HepG2 (cell line): ENCODE measurements around the gene TTPAL. TPM values are rescaled to one million over a fixed set of nuclear protein-coding genes. Genes with fewer than 3 reads are reported as not detected.

Experiments used
- ARID5B ChIP-seq: IDR thresholded peaks from 2 replicates; pipeline ENCODE4 v1.4.0; 2020; ENCODE audit warnings: mild to moderate bottlenecking, missing genetic modification reagents
- FOXK1 ChIP-seq: sonication (generic); formaldehyde crosslinking; IDR thresholded peaks from 2 replicates; pipeline ENCODE4 v1.4.0; 2020; ENCODE audit warnings: low read depth, missing genetic modification reagents, borderline replicate concordance
- GTF3A ChIP-seq: sonication (generic); formaldehyde crosslinking; conservative IDR thresholded peaks from 2 replicates; pipeline ENCODE4 v1.4.0; 2020; ENCODE audit warnings: mild to moderate bottlenecking, missing genetic modification reagents
- JARID2 ChIP-seq: sonication (generic); formaldehyde crosslinking; IDR thresholded peaks from 2 replicates; pipeline ENCODE4 v1.8.1; 2023; ENCODE audit warnings: missing genetic modification reagents, inconsistent platforms; ENCODE audit not compliant: insufficient replicate concordance
- LCORL ChIP-seq, 2 experiments: fragments of 450-650 bp in 1 of 2; sonication (generic) in 1 of 2; formaldehyde crosslinking in 1 of 2; IDR thresholded peaks; 2 replicates each; pipeline versions ENCODE4 v1.5.0 to v1.6.1; 2017 to 2020; ENCODE audit warnings: antibody characterized with exemption in 1 of 2, missing genetic modification reagents in 1 of 2
- MATR3 ChIP-seq: sonication (generic); formaldehyde crosslinking; IDR thresholded peaks from 2 replicates; pipeline ENCODE4 v1.4.0; 2020; ENCODE audit warnings: missing genetic modification reagents
- MIER2 ChIP-seq: IDR thresholded peaks from 2 replicates; pipeline ENCODE4 v1.6.1; 2016; ENCODE audit warnings: missing biosample characterization, missing genetic modification reagents
- MNT ChIP-seq: fragments of 450-650 bp; IDR thresholded peaks from 2 replicates; pipeline ENCODE4 v1.6.1; 2016
- MYC ChIP-seq: sonication (generic); formaldehyde crosslinking; IDR thresholded peaks from 2 replicates; pipeline ENCODE4 v1.9.0; 2021; ENCODE audit warnings: missing genetic modification reagents, borderline replicate concordance
- NKX3-1 ChIP-seq: sonication (generic); formaldehyde crosslinking; IDR thresholded peaks from 2 replicates; pipeline ENCODE4 v1.5.0; 2020; ENCODE audit warnings: missing genetic modification reagents
- SCMH1 ChIP-seq: sonication (generic); formaldehyde crosslinking; IDR thresholded peaks from 2 replicates; pipeline ENCODE4 v1.9.0; 2021; ENCODE audit warnings: missing genetic modification reagents, mild to moderate bottlenecking, borderline replicate concordance
- SNAPC4 ChIP-seq: sonication (generic); formaldehyde crosslinking; IDR thresholded peaks from 2 replicates; pipeline ENCODE4 v1.4.0; 2020; ENCODE audit warnings: mild to moderate bottlenecking, missing genetic modification reagents
- YEATS4 ChIP-seq: sonication (generic); formaldehyde crosslinking; IDR thresholded peaks from 2 replicates; pipeline ENCODE4 v1.4.0; 2020; ENCODE audit warnings: missing genetic modification reagents, borderline replicate concordance
- ZFP41 ChIP-seq: sonication (generic); formaldehyde crosslinking; IDR thresholded peaks from 2 replicates; pipeline ENCODE4 v1.4.0; 2020; ENCODE audit warnings: mild to moderate bottlenecking, missing genetic modification reagents, borderline replicate concordance
- ZNF432 ChIP-seq: sonication (generic); formaldehyde crosslinking; IDR thresholded peaks from 2 replicates; pipeline ENCODE4 v1.5.0; 2020; ENCODE audit warnings: missing genetic modification reagents, mild to moderate bottlenecking, borderline replicate concordance
- ZNF660 ChIP-seq: sonication (generic); formaldehyde crosslinking; IDR thresholded peaks from 2 replicates; pipeline ENCODE4 v1.5.1; 2020; ENCODE audit warnings: mild to moderate bottlenecking, low read depth, missing genetic modification reagents, borderline replicate concordance
- ZNF816 ChIP-seq: sonication (generic); formaldehyde crosslinking; IDR thresholded peaks from 2 replicates; pipeline ENCODE4 v1.8.0; 2022; ENCODE audit warnings: missing genetic modification reagents, mild to moderate bottlenecking, borderline replicate concordance
- ZNF850 ChIP-seq: sonication (generic); formaldehyde crosslinking; conservative IDR thresholded peaks from 2 replicates; pipeline ENCODE4 v1.9.0; 2021; ENCODE audit warnings: mild to moderate bottlenecking, missing genetic modification reagents
- polyA plus RNA-seq, 8 experiments: library from polyadenylated mRNA; depleted of rRNA in 3 of 8; stranded (reverse) in 7 of 8; unstranded in 1 of 8; fragments of >200 nt; fragmentation: Illumina TruSeq in 4 of 8; extraction: Trizol in 4 of 8; gene quantifications; 2 replicates each; pipeline versions ENCODE4 v1.2.1 to v1.2.3, GENCODE V29; 2011 to 2016; ENCODE audit warnings: low read depth in 4 of 8, missing spikeins in 1 of 8, mixed read lengths in 1 of 8; ENCODE audit not compliant: insufficient read depth in 1 of 8
- total RNA-seq, 5 experiments: library from RNA; depleted of rRNA; stranded (reverse); fragments of >200 nt; fragmentation: Illumina TruSeq; extraction: Trizol; gene quantifications; 2 replicates each; pipeline ENCODE4 v1.2.3, GENCODE V29; 2016; ENCODE audit warnings: low read depth in 1 of 5

Gene TTPAL
- total and polyA plus RNA-seq, 2 of the 13 experiments (the other 11 are each of a cell fraction or from before 2014, with no cell fraction given), result 4.3 to 18.8 TPM

GRCh38 chr20:44471481-44471882 is 4.2 kb upstream of the TTPAL start (continued):
- TF ChIP-seq ZFP41 (CRISPR knock-in tag), result no peak
- no peak for TF ChIP-seq MNT
- TF ChIP-seq ZNF660 (CRISPR knock-in tag), result no peak
- no peak for TF ChIP-seq MATR3
- no peak for TF ChIP-seq ZNF816 (CRISPR knock-in tag)
- no peak for TF ChIP-seq ZNF850 (CRISPR knock-in tag)
- TF ChIP-seq ZNF432, result no peak
- no peak for TF ChIP-seq NKX3-1 (CRISPR knock-in tag)
- peak; percentile 66; the same call in 1 of the 2 replicates for TF ChIP-seq MIER2 (CRISPR knock-in tag)
- no peak for TF ChIP-seq MYC (CRISPR knock-in tag)
- TF ChIP-seq ARID5B, result peak; percentile 67; the same call in 1 of the 2 replicates
- TF ChIP-seq JARID2 (CRISPR knock-in tag), result peak; percentile 53
- no peak for TF ChIP-seq YEATS4 (CRISPR knock-in tag)
- TF ChIP-seq SCMH1 (CRISPR knock-in tag), result no peak
- TF ChIP-seq SNAPC4 (CRISPR knock-in tag), result no peak
- no peak for TF ChIP-seq LCORL (IDR thresholded peaks at IDR 0.05)
- TF ChIP-seq LCORL (CRISPR knock-in tag; IDR thresholded peaks at IDR 0.05), result peak; percentile 88
- no peak for TF ChIP-seq GTF3A (CRISPR knock-in tag)
- peak; percentile 78 for TF ChIP-seq FOXK1 (CRISPR knock-in tag)
